Measurements from ENCODE around the gene CCDC183.
"Not testable (repeated sequence)": the region's sequence is repeated elsewhere in the genome, so short reads cannot be mapped to it uniquely, and the experiment has no call there.

CCDC183 gene

GRCh38 chr9:136823136-136824046, 27.3 kb downstream of the CCDC183 start:
- in situ Hi-C loops (cut with MboI; ENCODE audit: low sequenced_read_pairs): no loop called here

DNA sequence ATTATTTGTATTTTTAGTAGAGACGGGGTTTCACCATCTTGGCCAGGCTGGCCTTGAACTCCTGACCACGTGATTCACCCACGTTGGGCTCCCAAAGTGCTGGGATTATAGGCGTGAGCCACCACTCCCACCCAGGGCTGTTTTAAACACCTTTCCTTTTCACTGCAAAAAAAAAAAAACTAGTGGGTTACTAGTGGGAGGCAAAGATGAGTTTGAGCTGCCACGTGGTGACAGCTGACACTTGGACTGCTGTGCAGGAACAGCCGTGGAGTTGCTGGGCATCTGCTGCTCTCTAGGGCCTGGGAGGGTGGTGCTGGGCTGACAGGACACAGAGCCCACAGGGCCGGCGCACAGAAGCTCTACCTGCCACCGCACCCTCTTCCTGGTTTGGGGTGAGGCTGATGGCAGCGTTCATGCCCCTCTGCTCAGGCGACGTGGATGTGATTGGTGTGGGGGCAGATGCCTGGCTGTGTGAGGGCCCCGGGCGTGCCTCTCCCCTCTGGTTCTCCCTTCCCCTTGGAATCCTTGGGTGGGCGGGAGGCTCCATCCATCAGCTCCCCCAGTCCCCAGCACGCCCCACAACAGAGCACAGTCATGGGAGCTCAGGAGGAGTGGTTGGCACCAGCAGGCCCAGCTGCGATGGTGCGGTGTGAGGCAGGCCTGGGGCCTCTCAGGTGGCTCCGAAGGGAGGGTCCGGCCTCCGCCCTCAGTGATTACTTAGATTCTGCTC, 28.5 kb downstream of the CCDC183 start:
- in situ Hi-C loops (cut with MboI; ENCODE audit: low sequenced_read_pairs): no loop called here

- in situ Hi-C loops (cut with MboI; ENCODE audit: low sequenced_read_pairs): no loop called here
Measured at GRCh38 chr9:136825295-136826187, 29.4 kb downstream of the CCDC183 start.

GRCh38 chr9:136826188-136826541, 30.0 kb downstream of the CCDC183 start:
- in situ Hi-C loops (cut with MboI; ENCODE audit: low sequenced_read_pairs): no loop called here

- in situ Hi-C loops (cut with MboI; ENCODE audit: low sequenced_read_pairs): no loop called here
Measured at GRCh38 chr9:136826703-136827582, 30.8 kb downstream of the CCDC183 start.

GRCh38 chr9:136827794-136828473, 31.8 kb downstream of the CCDC183 start:
- in situ Hi-C loops (cut with MboI; ENCODE audit: low sequenced_read_pairs): no loop called here

DNA sequence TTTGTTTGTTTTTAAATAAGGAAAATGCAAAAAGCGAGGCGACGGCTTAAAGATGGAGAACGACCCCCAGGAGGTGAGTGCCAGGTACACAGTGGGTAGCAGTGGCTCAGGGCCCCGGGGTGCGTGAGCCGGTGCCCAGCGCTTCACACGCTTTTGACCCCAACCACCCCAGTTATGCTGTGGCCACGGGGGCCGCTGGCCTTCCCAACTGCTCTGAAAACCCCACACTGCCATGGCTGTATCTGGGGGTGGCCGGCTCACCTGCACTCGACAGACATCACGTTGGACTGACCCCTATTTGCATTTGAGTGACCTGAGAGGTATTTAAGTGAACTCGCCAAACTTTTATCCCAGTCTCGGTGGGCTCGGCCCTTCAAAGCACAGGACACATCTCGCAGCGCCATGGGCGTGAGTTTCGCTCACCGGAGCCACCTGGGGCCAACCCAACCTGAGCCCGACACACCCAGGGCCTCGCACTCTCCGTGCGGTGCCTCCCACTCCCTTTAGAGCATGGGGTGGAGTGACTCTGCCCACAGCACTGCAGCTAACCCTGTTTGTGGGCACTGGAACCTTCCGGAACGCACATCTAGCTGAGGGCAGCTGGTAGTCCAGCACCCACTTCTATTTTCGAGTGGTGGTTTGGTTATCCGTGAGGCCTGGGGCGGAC, 32.5 kb downstream of the CCDC183 start:
- in situ Hi-C loops (cut with MboI; ENCODE audit: low sequenced_read_pairs): no loop called here

DNA sequence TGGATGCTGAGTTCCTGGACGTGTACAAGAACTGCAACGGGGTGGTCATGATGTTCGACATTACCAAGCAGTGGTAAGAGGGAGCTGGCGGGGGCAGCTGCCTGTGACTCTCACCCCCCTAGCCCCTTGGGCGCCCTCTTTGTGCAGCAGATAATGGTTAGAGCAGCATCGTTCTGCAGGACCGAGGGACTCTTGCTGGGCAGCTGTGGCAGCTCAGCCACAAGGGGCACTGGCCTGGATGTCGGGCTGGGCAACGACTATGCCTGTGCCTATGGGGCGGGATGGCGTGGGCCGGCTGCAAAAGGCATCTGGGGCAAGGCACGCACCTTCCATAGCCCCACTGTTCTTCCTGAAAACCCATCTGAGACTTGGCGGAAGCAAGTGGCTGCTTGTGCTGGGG, 33.3 kb downstream of the CCDC183 start:
- in situ Hi-C loops (cut with MboI; ENCODE audit: low sequenced_read_pairs): no loop called here

DNA sequence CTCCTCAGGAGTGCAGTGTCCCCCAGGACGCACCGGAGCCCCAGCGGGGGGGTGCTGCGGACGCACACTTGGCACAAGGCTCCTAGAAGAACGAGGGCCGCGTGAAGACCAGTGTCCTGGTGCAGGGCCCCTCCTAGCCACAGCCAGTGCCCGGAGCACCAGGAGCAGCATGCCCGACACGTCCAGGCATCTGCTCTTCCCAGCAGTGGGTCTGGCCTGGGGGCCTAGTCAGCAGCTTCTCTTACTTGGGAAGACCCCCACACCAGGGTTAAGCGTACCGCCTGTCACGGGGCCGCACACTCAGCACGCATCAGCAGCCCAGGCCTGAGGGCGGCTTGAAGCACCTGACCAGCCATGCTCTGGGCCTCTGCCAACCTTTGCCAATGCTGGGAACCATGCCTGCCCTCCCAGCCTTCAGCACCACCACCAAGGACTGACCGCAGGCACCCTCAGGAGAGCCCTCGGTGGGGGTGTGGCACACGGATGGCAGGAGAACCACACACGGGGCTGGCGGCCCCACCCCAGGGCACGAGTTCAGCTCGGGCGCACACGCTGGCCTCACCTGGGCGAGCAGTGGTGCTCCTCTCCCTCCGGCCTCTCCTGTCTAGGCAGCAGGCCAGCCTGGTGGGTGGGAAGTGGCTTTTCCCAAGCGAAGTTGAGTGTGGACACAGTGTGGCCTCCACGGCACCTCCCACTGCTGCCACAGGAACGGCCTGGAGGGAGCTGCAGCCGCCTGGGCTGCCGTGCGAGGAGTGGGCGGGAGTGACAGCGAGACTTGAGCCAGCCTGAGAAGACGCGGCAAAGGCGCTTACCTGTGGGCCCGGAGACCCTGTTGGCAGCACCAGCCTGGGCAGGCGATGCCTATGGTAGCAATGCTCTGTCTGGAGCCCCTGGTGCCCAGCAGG, 34.1 kb downstream of the CCDC183 start:
- in situ Hi-C loops (cut with MboI; ENCODE audit: low sequenced_read_pairs): no loop called here

DNA sequence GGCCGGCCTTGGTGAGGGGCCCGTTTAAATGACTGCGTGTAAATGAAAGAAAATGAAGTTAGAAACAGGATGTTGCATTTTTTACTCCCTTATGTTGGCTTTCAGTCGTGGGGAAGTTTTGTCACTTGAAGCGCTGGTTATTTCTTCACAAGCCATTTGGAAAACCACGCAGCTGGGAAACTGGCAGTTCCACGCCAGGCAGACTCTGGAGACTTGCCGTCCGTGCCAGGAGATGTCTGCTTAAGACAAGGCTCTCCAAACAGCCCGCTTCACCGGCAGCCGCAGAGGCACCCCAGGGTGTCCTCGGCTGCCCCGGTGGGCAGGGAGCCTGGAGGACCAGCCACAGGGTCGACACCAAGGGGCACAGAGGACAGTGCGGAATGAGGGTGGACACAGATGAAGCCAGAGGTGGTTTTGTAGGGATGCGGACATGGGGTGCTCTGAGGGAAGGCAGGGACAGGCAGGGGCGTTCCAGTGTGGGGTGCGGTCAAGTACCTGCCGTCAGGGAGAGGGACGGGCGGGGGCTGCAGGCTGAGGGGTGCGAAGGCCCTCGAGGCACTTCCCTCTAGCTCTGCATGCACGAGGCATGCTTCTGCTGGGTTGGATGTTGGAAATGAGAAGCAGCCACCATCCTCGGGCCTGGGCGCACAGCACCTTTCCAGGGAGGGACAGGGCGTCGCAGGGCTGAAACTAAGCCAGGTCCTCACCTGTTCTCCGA, 35.0 kb downstream of the CCDC183 start:
- in situ Hi-C loops (cut with MboI; ENCODE audit: low sequenced_read_pairs): no loop called here

DNA sequence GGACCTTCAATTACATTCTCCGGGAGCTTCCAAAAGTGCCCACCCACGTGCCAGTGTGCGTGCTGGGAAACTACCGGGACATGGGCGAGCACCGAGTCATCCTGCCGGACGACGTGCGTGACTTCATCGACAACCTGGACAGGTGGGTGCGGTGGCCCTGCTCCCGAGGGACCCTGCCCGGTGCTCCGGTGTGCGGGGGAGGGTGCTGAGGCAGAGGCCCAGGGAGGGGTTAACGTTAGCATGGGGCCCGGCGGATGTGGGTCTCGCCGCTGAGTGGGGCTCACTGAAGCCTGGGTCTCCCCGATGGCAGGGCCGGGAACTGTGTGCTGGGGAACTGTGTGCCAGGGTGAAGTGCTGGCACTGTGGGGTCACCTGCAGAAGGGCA, 35.6 kb downstream of the CCDC183 start:
- in situ Hi-C loops (cut with MboI; ENCODE audit: low sequenced_read_pairs): no loop called here

GRCh38 chr9:136832581-136832980, 36.4 kb downstream of the CCDC183 start:
- in situ Hi-C loops (cut with MboI; ENCODE audit: low sequenced_read_pairs): no loop called here

DNA sequence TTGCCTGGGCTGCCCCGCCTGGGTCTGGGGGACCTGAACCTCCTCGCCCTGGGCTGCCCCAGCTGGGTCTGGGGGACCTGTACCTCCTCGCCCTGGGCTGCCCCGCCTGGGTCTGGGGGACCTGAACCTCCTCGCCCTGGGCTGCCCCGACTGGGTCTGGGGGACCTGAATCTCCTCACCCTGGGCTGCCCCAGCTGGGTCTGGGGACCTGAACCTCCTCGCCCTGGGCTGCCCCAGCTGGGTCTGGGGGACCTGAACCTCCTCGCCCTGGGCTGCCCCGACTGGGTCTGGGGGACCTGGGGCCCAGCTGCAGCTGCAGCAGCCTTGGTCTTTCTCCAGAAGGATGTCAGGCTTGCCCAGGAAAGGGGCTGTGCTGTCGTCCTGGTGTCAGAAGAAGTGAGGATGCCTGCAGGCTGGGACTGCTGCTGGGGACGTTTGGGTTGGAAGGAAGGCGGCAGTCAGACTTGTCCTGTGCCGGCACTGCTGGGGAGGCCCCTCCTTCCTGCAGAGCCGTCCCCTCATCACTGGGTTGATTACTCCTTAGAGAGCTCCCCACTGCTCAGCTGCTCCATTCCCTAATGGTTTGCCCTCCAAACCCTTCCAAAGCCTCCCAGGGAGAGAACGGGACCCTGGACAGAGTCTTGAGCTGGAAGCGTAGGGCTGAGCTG, 37.4 kb downstream of the CCDC183 start:
- in situ Hi-C loops (cut with MboI; ENCODE audit: low sequenced_read_pairs): not testable (repeated sequence)

DNA sequence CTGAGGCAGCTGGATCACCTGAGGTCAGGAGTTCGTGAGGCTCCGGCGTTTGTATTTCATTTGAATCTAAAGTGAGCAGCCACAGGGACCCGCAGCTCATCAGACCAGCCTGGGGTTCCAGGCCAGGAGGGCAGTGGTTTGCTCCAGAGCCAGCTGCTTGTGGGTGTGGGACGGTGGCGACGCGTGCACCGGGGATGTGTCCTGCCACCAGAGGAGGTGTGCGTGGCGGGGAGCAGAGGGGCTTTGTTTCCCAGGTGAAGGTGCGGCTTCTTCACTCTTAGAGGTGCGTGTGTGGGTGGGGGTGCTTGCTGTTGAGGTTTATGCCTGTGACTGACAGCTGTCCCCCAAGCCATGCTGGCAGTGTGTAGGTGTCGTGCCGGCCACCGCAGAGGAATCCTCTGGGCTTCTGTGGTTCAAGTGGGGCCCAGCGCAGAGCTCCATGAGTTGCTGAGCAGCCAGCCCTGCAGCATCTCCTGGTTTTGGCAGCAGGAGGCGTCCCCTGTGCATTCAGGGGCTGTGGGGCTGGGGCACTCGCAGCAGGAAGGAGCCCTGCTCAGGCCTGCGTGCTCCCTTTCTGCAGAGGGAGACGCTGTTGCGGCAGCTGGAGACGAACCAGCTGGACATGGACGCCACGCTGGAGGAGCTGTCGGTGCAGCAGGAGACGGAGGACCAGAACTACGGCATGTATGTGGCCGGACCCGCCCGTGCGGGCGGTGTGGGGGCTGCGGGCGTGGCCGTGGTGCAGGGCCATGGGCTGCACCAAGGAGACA, 39.2 kb downstream of the CCDC183 start:
- in situ Hi-C loops (cut with MboI; ENCODE audit: low sequenced_read_pairs): no loop called here

DNA sequence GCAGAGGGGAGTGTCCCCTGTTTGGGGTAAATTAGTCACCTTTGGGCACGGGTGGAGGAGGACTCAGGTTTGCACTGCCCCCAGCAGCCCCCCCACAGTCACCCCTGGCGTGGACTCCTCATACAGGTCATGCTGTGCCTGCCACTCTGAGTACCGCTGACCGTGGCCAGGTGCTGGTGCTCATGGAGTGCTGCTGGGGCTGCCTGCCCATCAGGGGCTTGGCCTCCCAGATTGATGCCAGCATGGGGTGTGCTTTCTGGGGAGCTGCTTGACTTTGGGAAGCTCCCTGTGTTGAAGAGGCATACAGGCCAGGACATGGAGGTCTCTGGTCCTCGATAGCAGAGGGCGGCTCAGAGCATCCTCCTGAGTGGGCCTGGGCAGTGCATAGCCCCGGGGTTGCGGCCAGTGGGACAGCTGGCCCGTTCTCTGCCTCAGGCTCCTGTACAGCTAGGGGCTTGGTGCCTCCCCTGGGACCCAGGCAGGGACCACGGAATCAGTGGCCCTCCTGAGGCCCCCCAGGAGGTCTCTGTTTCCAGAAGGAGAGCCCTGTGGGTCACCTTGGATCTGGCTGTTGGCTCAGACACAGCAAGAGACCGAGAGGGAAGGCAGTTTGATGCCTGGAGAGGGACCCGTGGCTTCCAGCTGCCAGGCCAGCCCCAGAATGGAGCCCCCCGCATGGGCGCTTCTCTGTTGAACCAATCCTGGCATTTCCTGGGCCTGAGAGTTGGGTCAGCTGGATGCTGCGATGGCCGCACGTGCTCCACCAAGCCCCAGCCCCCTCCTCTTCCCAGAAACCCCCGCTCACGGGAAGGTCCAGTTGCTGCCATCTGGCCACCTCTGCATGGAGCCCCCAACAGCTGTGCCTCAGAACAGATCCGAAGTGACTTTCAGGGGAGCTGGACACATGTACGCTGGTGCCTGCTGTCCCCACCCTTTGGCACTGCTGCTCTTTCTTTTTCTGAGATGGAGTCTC, 40.1 kb downstream of the CCDC183 start:
- in situ Hi-C loops (cut with MboI; ENCODE audit: low sequenced_read_pairs): no loop called here

All from hTERT RPE-1 (cell line).